CD14-positive monocyte (primary cell): ENCODE data around the gene CSNK1A1L. TPM values are rescaled to one million over a fixed set of nuclear protein-coding genes. Genes with fewer than 3 reads are reported as not detected.

Experiments used
- polyA plus RNA-seq, 3 donors: library from polyadenylated mRNA; depleted of rRNA in 1 of 3; unstranded in 2 of 3; stranded (reverse) in 1 of 3; fragments of 300-500 nt in 2 of 3; fragments of >200 nt in 1 of 3; fragmentation: Illumina TruSeq in 2 of 3; gene quantifications; 1 replicate in 2 of 3; 2 replicates in 1 of 3; pipeline ENCODE4 v1.2.3, GENCODE V29; 2012 to 2021

Gene CSNK1A1L
- polyA plus RNA-seq, 3 donors, result 0.07 TPM; not detected in 2

Other genes starting within 250 kb of the CSNK1A1L start
- gene SMAD9, start 185.4 kb downstream of the CSNK1A1L start, polyA plus RNA-seq, result not detected
- 10 to 100 TPM; 19.3 to 77.5 (median 73.3) TPM for gene ALG5, start 106.3 kb downstream of the CSNK1A1L start, polyA plus RNA-seq
- 10 to 100 TPM; 18.7 to 27.8 (median 22.3) TPM for gene EXOSC8, start 104.9 kb downstream of the CSNK1A1L start, polyA plus RNA-seq
- 10 to 100 TPM; 24.7 to 39.8 (median 35.5) TPM for gene SUPT20H, start 46.0 kb downstream of the CSNK1A1L start, polyA plus RNA-seq